AG09319 (cell line): ENCODE results near the gene FNDC1.

ENCODE experiments used
- DNase-seq: peaks from one replicate; pipeline ENCODE4 v3.0.0-alpha.2; 2010; ENCODE audit warnings: low read depth; ENCODE audit errors: extremely low read depth
- TF ChIP-seq, protein P1 (sequence below): IDR thresholded peaks from 2 replicates; pipeline ENCODE4 v1.5.1; 2011; ENCODE audit warnings: low read depth, mild to moderate bottlenecking, inconsistent platforms, low read length, moderate library complexity

FNDC1 gene

DNA sequence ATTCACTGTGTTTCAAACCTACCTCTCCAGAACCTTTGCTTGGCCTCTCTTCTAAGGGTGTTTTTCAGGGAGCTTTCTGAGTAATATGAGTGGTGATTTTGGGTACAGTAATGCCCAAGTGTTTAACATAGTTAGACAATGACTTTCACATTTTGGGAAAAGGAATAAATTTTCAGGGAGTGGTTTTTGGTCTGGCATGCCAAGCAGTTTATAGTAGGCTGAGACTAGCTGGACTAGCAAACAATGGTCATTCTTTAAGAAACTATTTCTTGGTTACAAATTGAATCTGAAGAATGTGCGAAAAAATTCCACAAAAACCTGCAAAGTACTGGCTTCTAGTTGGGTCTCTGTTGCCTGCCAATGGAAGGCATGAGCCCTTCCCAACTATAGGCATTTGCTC is 15.4 kb downstream of the FNDC1 start:
- TF ChIP-seq, protein P1, sequence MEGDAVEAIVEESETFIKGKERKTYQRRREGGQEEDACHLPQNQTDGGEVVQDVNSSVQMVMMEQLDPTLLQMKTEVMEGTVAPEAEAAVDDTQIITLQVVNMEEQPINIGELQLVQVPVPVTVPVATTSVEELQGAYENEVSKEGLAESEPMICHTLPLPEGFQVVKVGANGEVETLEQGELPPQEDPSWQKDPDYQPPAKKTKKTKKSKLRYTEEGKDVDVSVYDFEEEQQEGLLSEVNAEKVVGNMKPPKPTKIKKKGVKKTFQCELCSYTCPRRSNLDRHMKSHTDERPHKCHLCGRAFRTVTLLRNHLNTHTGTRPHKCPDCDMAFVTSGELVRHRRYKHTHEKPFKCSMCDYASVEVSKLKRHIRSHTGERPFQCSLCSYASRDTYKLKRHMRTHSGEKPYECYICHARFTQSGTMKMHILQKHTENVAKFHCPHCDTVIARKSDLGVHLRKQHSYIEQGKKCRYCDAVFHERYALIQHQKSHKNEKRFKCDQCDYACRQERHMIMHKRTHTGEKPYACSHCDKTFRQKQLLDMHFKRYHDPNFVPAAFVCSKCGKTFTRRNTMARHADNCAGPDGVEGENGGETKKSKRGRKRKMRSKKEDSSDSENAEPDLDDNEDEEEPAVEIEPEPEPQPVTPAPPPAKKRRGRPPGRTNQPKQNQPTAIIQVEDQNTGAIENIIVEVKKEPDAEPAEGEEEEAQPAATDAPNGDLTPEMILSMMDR, result no peak
- DNase-seq, result no peak

DNA sequence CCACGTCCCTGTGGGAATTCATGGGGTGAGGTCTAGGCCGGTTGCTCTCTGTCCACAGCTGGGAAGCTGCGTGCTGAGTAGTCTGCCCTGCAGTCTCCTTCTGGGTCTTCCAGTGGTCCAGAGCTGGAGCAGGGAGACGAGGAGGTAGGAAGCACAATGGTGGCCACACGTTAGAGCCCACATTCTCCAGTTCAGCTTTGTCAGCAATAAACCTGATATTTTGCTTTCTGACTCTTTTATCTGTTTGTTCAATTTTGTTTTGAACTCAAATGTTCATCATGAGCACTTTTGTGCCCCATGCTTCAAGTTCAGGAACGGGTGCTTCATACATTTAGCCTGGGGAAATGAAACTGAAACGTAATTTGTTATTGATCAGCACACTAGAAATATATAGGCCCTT is 21.3 kb downstream of the FNDC1 start:
- TF ChIP-seq, protein P1, result no peak
- no peak for DNase-seq

- TF ChIP-seq, protein P1, result no peak
- no peak for DNase-seq
Observed at GRCh38 chr6:159193923-159194322, 24.7 kb downstream of the FNDC1 start.

GRCh38 chr6:159194421-159194820 is 25.2 kb downstream of the FNDC1 start:
- TF ChIP-seq, protein P1, result no peak
- DNase-seq, result no peak

DNA sequence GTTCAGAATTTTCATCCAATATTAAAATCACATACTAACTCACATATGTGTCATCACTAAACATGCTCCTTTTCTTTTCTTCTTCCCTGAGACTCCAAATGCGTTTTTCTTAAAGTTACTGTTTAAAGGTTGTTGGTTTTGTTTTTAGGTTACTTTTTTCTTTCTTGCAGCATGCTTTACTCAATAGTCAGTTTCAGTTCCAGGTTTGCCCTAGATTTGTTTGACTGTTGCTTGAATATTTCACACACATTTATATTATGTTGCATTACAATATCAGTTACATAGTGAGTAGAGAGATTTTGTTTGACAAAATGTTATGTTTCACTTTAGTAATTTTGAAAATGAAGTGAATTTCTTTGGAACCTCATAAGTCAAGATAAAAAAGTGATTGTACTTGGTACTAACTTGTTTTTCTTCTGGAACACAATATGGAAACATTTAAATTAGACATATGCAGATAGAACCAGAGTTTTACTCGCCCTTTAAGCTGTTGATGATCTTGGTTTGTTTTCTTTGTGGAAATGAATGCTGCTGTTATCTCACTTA is 27.3 kb downstream of the FNDC1 start:
- DNase-seq, result no peak
- TF ChIP-seq, protein P1, result no peak

GRCh38 chr6:159197251-159197650 is 28.1 kb downstream of the FNDC1 start:
- TF ChIP-seq, protein P1, result no peak
- DNase-seq, result no peak

DNA sequence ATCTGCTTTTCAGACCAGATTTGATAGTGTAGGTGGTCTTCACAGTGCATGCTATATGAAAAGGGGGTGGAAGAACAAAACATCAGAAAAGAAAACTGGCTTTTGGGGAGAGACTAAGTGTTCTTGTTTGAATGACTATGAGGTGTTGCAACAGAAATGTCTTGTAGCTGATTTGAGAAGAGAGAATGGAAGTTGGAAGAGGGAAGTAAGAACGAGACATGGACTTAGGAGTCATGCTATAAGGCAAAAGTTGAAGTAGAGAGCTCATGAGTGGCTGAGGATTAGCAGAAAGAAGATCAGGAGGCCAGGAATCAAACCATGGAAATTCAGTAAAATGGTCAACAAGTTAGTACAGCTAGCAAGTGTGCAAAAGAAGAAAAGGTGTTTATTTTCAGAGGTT is 32.1 kb downstream of the FNDC1 start:
- DNase-seq, result no peak
- TF ChIP-seq, protein P1, result no peak
